Endodermal cell (in vitro differentiated cells): Measurements from ENCODE around the gene NACAD. TPM values are rescaled to one million over a fixed set of nuclear protein-coding genes. Genes with fewer than 3 reads are reported as not detected.
A peak's percentile ranks its signal among the peaks of the same experiment; 100 is the strongest.

Experiments used
- DNase-seq: peaks from one replicate; pipeline ENCODE4 v3.0.0-alpha.2; 2017
- H3K27ac ChIP-seq: 2 replicates; pipeline ENCODE4 v1.5.1; 2013; ENCODE audit warnings: mild to moderate bottlenecking, low read depth, low read length, moderate library complexity
- H3K27me3 ChIP-seq: 2 replicates; pipeline ENCODE4 v1.6.1; 2013; ENCODE audit warnings: mild to moderate bottlenecking, low read length, moderate library complexity; ENCODE audit not compliant: insufficient read depth, control insufficient read depth, poor library complexity, severe bottlenecking
- H3K36me3 ChIP-seq: 2 replicates; pipeline ENCODE4 v1.7.0; 2013; ENCODE audit warnings: mild to moderate bottlenecking, low read length, moderate library complexity; ENCODE audit not compliant: control insufficient read depth, insufficient read depth
- H3K4me1 ChIP-seq: one replicate; pipeline ENCODE4 v1.7.0; 2013; ENCODE audit warnings: low read length; ENCODE audit not compliant: control insufficient read depth, insufficient read depth
- H3K4me3 ChIP-seq: 2 replicates; pipeline ENCODE4 v1.5.1; 2013; ENCODE audit warnings: mild to moderate bottlenecking, low read length, moderate library complexity
- H3K9ac ChIP-seq: 2 replicates; pipeline ENCODE4 v1.6.1; 2013; ENCODE audit warnings: mild to moderate bottlenecking, low read length, moderate library complexity; ENCODE audit not compliant: poor library complexity, severe bottlenecking; ENCODE audit errors: extremely low read depth
- H3K9me3 ChIP-seq: 2 replicates; pipeline ENCODE4 v1.6.1; 2013; ENCODE audit warnings: mild to moderate bottlenecking, low read length, moderate library complexity; ENCODE audit not compliant: control insufficient read depth
- H3K27ac Mint-ChIP-seq: 2 replicates; pipeline ENCODE4 v1.8.0; 2020; ENCODE audit warnings: mixed read lengths
- H3K27me3 Mint-ChIP-seq: 2 replicates; pipeline ENCODE4 v1.8.0; 2021; ENCODE audit warnings: mild to moderate bottlenecking, mixed read lengths; ENCODE audit not compliant: insufficient read depth
- H3K36me3 Mint-ChIP-seq: 2 replicates; pipeline ENCODE4 v1.8.0; 2020; ENCODE audit warnings: low read depth, mixed read lengths
- H3K4me1 Mint-ChIP-seq: 2 replicates; pipeline ENCODE4 v1.8.0; 2020; ENCODE audit warnings: mixed read lengths
- H3K4me3 Mint-ChIP-seq: 2 replicates; pipeline ENCODE4 v1.8.0; 2020; ENCODE audit warnings: mild to moderate bottlenecking, moderate library complexity, mixed read lengths
- H3K9me3 Mint-ChIP-seq: 2 replicates; pipeline ENCODE4 v1.8.0; 2020; ENCODE audit warnings: mild to moderate bottlenecking, mixed read lengths
- WGBS, 2 experiments: methylation state at CpG; one replicate each; pipeline versions ENCODE4 v1.1.5 to v1.1.7; 2013; ENCODE audit warnings: missing lambda C conversion rate in 2 of 2, mixed read lengths in 1 of 2; ENCODE audit not compliant: insufficient coverage in 1 of 2, insufficient read length in 1 of 2; 5-methylcytosine and 5-hydroxymethylcytosine counted together
- total RNA-seq, 2 donors: library from RNA; stranded (reverse); fragmentation: NEBNext Ultra II Directional in 1 of 2; extraction: Animal tissue kit (Norgen Biotek cat#: 25700) in 1 of 2; gene quantifications; 2 replicates in 1 of 2; 3 replicates in 1 of 2; pipeline ENCODE4 v1.2.1, GENCODE V29; 2021
- TF ChIP-seq, protein P1 (sequence below): fragments of 200-600 bp; sonication (generic); conservative IDR thresholded peaks from 2 replicates; pipeline ENCODE4 v1.5.0; 2021; ENCODE audit warnings: antibody characterized with exemption, mild to moderate bottlenecking

NACAD gene
- total RNA-seq, 2 donors from 2014 or later: 5.8 to 6.7 TPM

- Mint-ChIP-seq H3K4me3 (no peak overlapping the region), H3K27ac (no peak overlapping the region), H3K27me3 (no peaks in the 10 kb centered on the region), H3K4me1 (no peaks in the 10 kb centered on the region), H3K9me3 (no peaks in the 10 kb centered on the region), H3K36me3 (peaks cover 27% of the 10 kb centered on the region)
- no peak overlapping the region for H3K27ac ChIP-seq
- H3K4me1 ChIP-seq: no peaks in the 10 kb centered on the region
- no peaks in the 10 kb centered on the region for H3K27me3 ChIP-seq
- DNase-seq: peak; percentile 57
- TF ChIP-seq, protein P1, sequence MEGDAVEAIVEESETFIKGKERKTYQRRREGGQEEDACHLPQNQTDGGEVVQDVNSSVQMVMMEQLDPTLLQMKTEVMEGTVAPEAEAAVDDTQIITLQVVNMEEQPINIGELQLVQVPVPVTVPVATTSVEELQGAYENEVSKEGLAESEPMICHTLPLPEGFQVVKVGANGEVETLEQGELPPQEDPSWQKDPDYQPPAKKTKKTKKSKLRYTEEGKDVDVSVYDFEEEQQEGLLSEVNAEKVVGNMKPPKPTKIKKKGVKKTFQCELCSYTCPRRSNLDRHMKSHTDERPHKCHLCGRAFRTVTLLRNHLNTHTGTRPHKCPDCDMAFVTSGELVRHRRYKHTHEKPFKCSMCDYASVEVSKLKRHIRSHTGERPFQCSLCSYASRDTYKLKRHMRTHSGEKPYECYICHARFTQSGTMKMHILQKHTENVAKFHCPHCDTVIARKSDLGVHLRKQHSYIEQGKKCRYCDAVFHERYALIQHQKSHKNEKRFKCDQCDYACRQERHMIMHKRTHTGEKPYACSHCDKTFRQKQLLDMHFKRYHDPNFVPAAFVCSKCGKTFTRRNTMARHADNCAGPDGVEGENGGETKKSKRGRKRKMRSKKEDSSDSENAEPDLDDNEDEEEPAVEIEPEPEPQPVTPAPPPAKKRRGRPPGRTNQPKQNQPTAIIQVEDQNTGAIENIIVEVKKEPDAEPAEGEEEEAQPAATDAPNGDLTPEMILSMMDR: peak; percentile 20
- no peak overlapping the region for H3K9ac ChIP-seq
- no peak overlapping the region for H3K4me3 ChIP-seq
- 94 to 96% methylated on average over 8 of the region's 8 CpGs for WGBS, 2 experiments
- peaks cover 25% of the 10 kb centered on the region for H3K36me3 ChIP-seq
- H3K9me3 ChIP-seq: no peaks in the 10 kb centered on the region
Observed at GRCh38 chr7:45078125-45078681, 10.6 kb downstream of the NACAD start.

DNA sequence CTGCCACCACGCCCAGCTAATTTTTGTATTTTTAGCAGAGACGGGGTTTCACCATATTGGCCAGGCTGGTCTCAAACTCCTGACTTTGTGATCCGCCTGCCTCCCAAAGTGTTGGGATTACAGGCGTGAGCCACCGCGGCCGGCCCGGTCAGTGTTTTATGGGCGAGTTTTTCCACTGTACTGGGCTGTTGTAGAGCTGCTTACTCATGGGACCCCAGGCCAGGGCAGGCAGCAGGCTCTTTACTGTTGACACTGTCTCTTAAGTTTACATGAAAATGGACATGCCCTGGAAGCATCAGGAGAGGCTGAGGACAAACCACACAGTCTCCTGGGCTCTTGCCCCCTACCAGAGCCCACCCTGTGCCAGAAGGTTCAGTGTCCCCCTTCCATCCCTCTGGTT is 11.2 kb downstream of the NACAD start:
- WGBS, 2 experiments: 85 to 96% methylated on average over 9 of the region's 9 CpGs
- Mint-ChIP-seq H3K4me3 (no peak overlapping the region), H3K27ac (no peak overlapping the region), H3K36me3 (peaks cover 33% of the 10 kb centered on the region), H3K27me3 (no peaks in the 10 kb centered on the region), H3K4me1 (no peaks in the 10 kb centered on the region), H3K9me3 (no peaks in the 10 kb centered on the region)
- Histone ChIP-seq H3K36me3 (peaks cover 29% of the 10 kb centered on the region), H3K27me3 (no peaks in the 10 kb centered on the region), H3K9ac (no peak overlapping the region), H3K27ac (no peak overlapping the region), H3K4me1 (no peaks in the 10 kb centered on the region), H3K4me3 (no peak overlapping the region), H3K9me3 (no peaks in the 10 kb centered on the region)
- no peak for DNase-seq
- TF ChIP-seq, protein P1: no peak

- Mint-ChIP-seq H3K4me3 (no peak overlapping the region), H3K27me3 (no peaks in the 10 kb centered on the region), H3K36me3 (peaks cover 34% of the 10 kb centered on the region), H3K4me1 (no peaks in the 10 kb centered on the region), H3K9me3 (no peaks in the 10 kb centered on the region), H3K27ac (no peak overlapping the region)
- H3K4me1 ChIP-seq: no peaks in the 10 kb centered on the region
- DNase-seq: peak; percentile 30
- WGBS, 2 experiments: 91 to 100% methylated on average over 2 to 5 of the region's 5 CpGs
- H3K36me3 ChIP-seq: peaks cover 35% of the 10 kb centered on the region
- no peak overlapping the region for H3K27ac ChIP-seq
- H3K9me3 ChIP-seq: no peaks in the 10 kb centered on the region
- H3K4me3 ChIP-seq: no peak overlapping the region
- no peak overlapping the region for H3K9ac ChIP-seq
- TF ChIP-seq, protein P1: no peak
- no peaks in the 10 kb centered on the region for H3K27me3 ChIP-seq
Observed at GRCh38 chr7:45076946-45077345, 11.8 kb downstream of the NACAD start.
